GM21367 (cell line): ENCODE measurements around the gene PRKAR2A.

Source experiments
- ATAC-seq: cut with Tn5 transposase; IDR thresholded peaks from one replicate; pipeline ENCODE4 v1.9.1; 2021; ENCODE audit not compliant: unreplicated experiment

Gene PRKAR2A

GRCh38 chr3:48847504-48848423 is at the start of gene PRKAR2A:
Gene PRKAR2A (minus strand): TSS chr3:48847874. CDS start chr3:48847596, 278 bp downstream.
- ATAC-seq, result peak; percentile 71

GRCh38 chr3:48896936-48897335 is 49.3 kb upstream of the PRKAR2A start:
- no peak for ATAC-seq

- ATAC-seq, result no peak
These were observed 46.8 kb upstream of the PRKAR2A start for GRCh38 chr3:48894516-48894915.

GRCh38 chr3:48891606-48892005 is 43.9 kb upstream of the PRKAR2A start:
- ATAC-seq, result no peak

- no peak for ATAC-seq
These were observed 38.1 kb upstream of the PRKAR2A start for GRCh38 chr3:48885753-48886152.

GRCh38 chr3:48881652-48882114 is 34.0 kb upstream of the PRKAR2A start:
- ATAC-seq, result no peak

- ATAC-seq, result no peak
These were observed 33.3 kb upstream of the PRKAR2A start for GRCh38 chr3:48881006-48881405.

GRCh38 chr3:48879994-48880377 is 32.3 kb upstream of the PRKAR2A start:
- no peak for ATAC-seq

- no peak for ATAC-seq
These were observed 31.8 kb upstream of the PRKAR2A start for GRCh38 chr3:48879307-48879993.

GRCh38 chr3:48877671-48878070 is 30.0 kb upstream of the PRKAR2A start:
- ATAC-seq, result no peak

- ATAC-seq, result no peak
These were observed 15.4 kb upstream of the PRKAR2A start for GRCh38 chr3:48863122-48863521.

GRCh38 chr3:48859206-48859605 is 11.5 kb upstream of the PRKAR2A start:
- ATAC-seq, result no peak

GRCh38 chr3:48858709-48859108 is 11.0 kb upstream of the PRKAR2A start:
- no peak for ATAC-seq

- no peak for ATAC-seq
These were observed 10.0 kb upstream of the PRKAR2A start for GRCh38 chr3:48857641-48858040.

- no peak for ATAC-seq
These were observed 8.8 kb upstream of the PRKAR2A start for GRCh38 chr3:48856469-48856868.

GRCh38 chr3:48855681-48856447 is 8.2 kb upstream of the PRKAR2A start:
- no peak for ATAC-seq

GRCh38 chr3:48852151-48852550 is 4.5 kb upstream of the PRKAR2A start:
- ATAC-seq, result no peak

GRCh38 chr3:48851407-48851806 is 3.7 kb upstream of the PRKAR2A start:
- ATAC-seq, result no peak

- ATAC-seq, result no peak
These were observed 1.3 kb upstream of the PRKAR2A start for GRCh38 chr3:48848816-48849515.

- ATAC-seq, result peak; percentile 35
These were observed 596 bp downstream of the PRKAR2A start for GRCh38 chr3:48847053-48847503.

- no peak for ATAC-seq
These were observed 2.5 kb downstream of the PRKAR2A start for GRCh38 chr3:48845170-48845569.
